ENCODE results near the gene C19orf81. TPM values are rescaled to one million over a fixed set of nuclear protein-coding genes. Genes with fewer than 3 reads are reported as not detected.

Gene C19orf81
- total RNA-seq, 1 experiment from 2014 or later: 22.4 TPM

- no peak for TF ChIP-seq NR2C2 (CRISPR knock-in tag; IDR thresholded peaks at IDR 0.05)
- TF ChIP-seq ZNF138 (CRISPR knock-in tag; conservative IDR thresholded peaks at IDR 0.05): no peak
Measured at GRCh38 chr19:50632151-50632835, 17.0 kb upstream of the C19orf81 start (continued).

GRCh38 chr19:50633359-50633758, 15.9 kb upstream of the C19orf81 start:
- no peak for ATAC-seq
- peaks cover 23% of the 10 kb centered on the region for H3K27me3 Mint-ChIP-seq (ENCODE audit: low read depth)
- H3K36me3 Mint-ChIP-seq: peaks cover 42% of the 10 kb centered on the region
- CTCF ChIA-PET: no interaction called here
- H3K27ac Mint-ChIP-seq: no peak overlapping the region
- H3K4me1 Mint-ChIP-seq: peaks cover 7% of the 10 kb centered on the region
- no peak for DNase-seq (ENCODE audit: low spot score)
- H3K4me3 Mint-ChIP-seq: no peak overlapping the region
- POLR2A ChIA-PET: no interaction called here
- TF ChIP-seq E2F5 (CRISPR knock-in tag; IDR thresholded peaks at IDR 0.05) (no peak), ZNF416 (CRISPR knock-in tag; IDR thresholded peaks at IDR 0.05) (no peak), SOX15 (CRISPR knock-in tag; IDR thresholded peaks at IDR 0.05) (no peak), GRHL2 (CRISPR knock-in tag; IDR thresholded peaks at IDR 0.05; ENCODE audit: insufficient replicate concordance, severe bottlenecking) (no peak), AR (CRISPR knock-in tag; IDR thresholded peaks at IDR 0.05) (no peak), ATF2 (CRISPR knock-in tag; IDR thresholded peaks at IDR 0.05; ENCODE audit: borderline replicate concordance, low read depth) (no peak), PRDM15 (CRISPR knock-in tag; IDR thresholded peaks at IDR 0.05) (no peak), OVOL2 (CRISPR knock-in tag; IDR thresholded peaks at IDR 0.05; ENCODE audit: borderline replicate concordance) (no peak), CREM (CRISPR knock-in tag; IDR thresholded peaks at IDR 0.05) (no peak), ZNF263 (CRISPR knock-in tag; IDR thresholded peaks at IDR 0.05; ENCODE audit: low read depth) (no peak), IRF1 (CRISPR knock-in tag; IDR thresholded peaks at IDR 0.05) (no peak), MYBL2 (CRISPR knock-in tag; IDR thresholded peaks at IDR 0.05) (no peak), ZNF232 (CRISPR knock-in tag; IDR thresholded peaks at IDR 0.05) (no peak), ETV6 (CRISPR knock-in tag; IDR thresholded peaks at IDR 0.05) (no peak)
- peaks cover 23% of the 10 kb centered on the region for H3K9me3 Mint-ChIP-seq
